ENCODE data around the gene KIRREL3. TPM values are rescaled to one million over a fixed set of nuclear protein-coding genes. Genes with fewer than 3 reads are reported as not detected.

The KIRREL3 gene
- total RNA-seq, 1 donor from 2014 or later: under 0.01 TPM

- H3K27me3 ChIP-seq (ENCODE audit: control insufficient read depth in 3 of 3, insufficient read depth in 3 of 3, low read length in 3 of 3): peaks cover 0 to 9% (median 0%) of the 10 kb centered on the region in 3 donors
- H3K9ac ChIP-seq (ENCODE audit: low read depth in 1 of 3, low read length in 3 of 3): no peak overlapping the region
- H3K4me3 ChIP-seq (ENCODE audit: low read length in 3 of 3): no peak overlapping the region
- peaks cover 0 to 4% (median 4%) of the 10 kb centered on the region in 3 donors for H3K9me3 ChIP-seq (ENCODE audit: control insufficient read depth in 3 of 3, low read length in 3 of 3)
- H3K27ac ChIP-seq (ENCODE audit: low read depth, low read length): no peak overlapping the region
- no peaks in the 10 kb centered on the region for H3K36me3 ChIP-seq (ENCODE audit: control insufficient read depth in 3 of 3, insufficient read depth in 3 of 3, low read length in 3 of 3)
- peaks cover 0 to 5% (median 0%) of the 10 kb centered on the region in 3 donors for H3K4me1 ChIP-seq (ENCODE audit: control insufficient read depth in 3 of 3, insufficient read depth in 3 of 3, low read length in 3 of 3)
Observed at GRCh38 chr11:126695293-126695692, 305.3 kb downstream of the KIRREL3 start.

GRCh38 chr11:126694065-126694625 is 306.4 kb downstream of the KIRREL3 start:
- Histone ChIP-seq H3K9me3 (ENCODE audit: control insufficient read depth in 3 of 3, low read length in 3 of 3) (peaks cover 0 to 4% (median 4%) of the 10 kb centered on the region in 3 donors), H3K9ac (ENCODE audit: low read depth in 1 of 3, low read length in 3 of 3) (no peak overlapping the region), H3K27me3 (ENCODE audit: control insufficient read depth in 3 of 3, insufficient read depth in 3 of 3, low read length in 3 of 3) (peaks cover 0 to 9% (median 0%) of the 10 kb centered on the region in 3 donors), H3K36me3 (ENCODE audit: control insufficient read depth in 3 of 3, insufficient read depth in 3 of 3, low read length in 3 of 3) (no peaks in the 10 kb centered on the region), H3K4me1 (ENCODE audit: control insufficient read depth in 3 of 3, insufficient read depth in 3 of 3, low read length in 3 of 3) (peaks cover 0 to 5% (median 0%) of the 10 kb centered on the region in 3 donors), H3K27ac (ENCODE audit: low read depth, low read length) (no peak overlapping the region), H3K4me3 (ENCODE audit: low read length in 3 of 3) (no peak overlapping the region)

- H3K9me3 ChIP-seq (ENCODE audit: control insufficient read depth in 3 of 3, low read length in 3 of 3): peaks cover 0 to under 1% (median 0%) of the 10 kb centered on the region in 3 donors
- no peak overlapping the region for H3K9ac ChIP-seq (ENCODE audit: low read depth in 1 of 3, low read length in 3 of 3)
- no peak overlapping the region for H3K27ac ChIP-seq (ENCODE audit: low read depth, low read length)
- peaks cover 0 to 8% (median 3%) of the 10 kb centered on the region in 3 donors for H3K27me3 ChIP-seq (ENCODE audit: control insufficient read depth in 3 of 3, insufficient read depth in 3 of 3, low read length in 3 of 3)
- H3K36me3 ChIP-seq (ENCODE audit: control insufficient read depth in 3 of 3, insufficient read depth in 3 of 3, low read length in 3 of 3): no peaks in the 10 kb centered on the region
- H3K4me1 ChIP-seq (ENCODE audit: control insufficient read depth in 3 of 3, insufficient read depth in 3 of 3, low read length in 3 of 3): no peaks in the 10 kb centered on the region
- H3K4me3 ChIP-seq (ENCODE audit: low read length in 3 of 3): no peak overlapping the region
Observed at GRCh38 chr11:126687477-126687876, 313.1 kb downstream of the KIRREL3 start.

- no peaks in the 10 kb centered on the region for H3K36me3 ChIP-seq (ENCODE audit: control insufficient read depth in 3 of 3, insufficient read depth in 3 of 3, low read length in 3 of 3)
- H3K27me3 ChIP-seq (ENCODE audit: control insufficient read depth in 3 of 3, insufficient read depth in 3 of 3, low read length in 3 of 3): peaks cover 0 to 8% (median 3%) of the 10 kb centered on the region in 3 donors
- no peak overlapping the region for H3K4me3 ChIP-seq (ENCODE audit: low read length in 3 of 3)
- H3K9me3 ChIP-seq (ENCODE audit: control insufficient read depth in 3 of 3, low read length in 3 of 3): no peaks in the 10 kb centered on the region
- H3K9ac ChIP-seq (ENCODE audit: low read depth in 1 of 3, low read length in 3 of 3): no peak overlapping the region
- no peaks in the 10 kb centered on the region for H3K4me1 ChIP-seq (ENCODE audit: control insufficient read depth in 3 of 3, insufficient read depth in 3 of 3, low read length in 3 of 3)
- no peak overlapping the region for H3K27ac ChIP-seq (ENCODE audit: low read depth, low read length)
Observed at GRCh38 chr11:126686938-126687337, 313.6 kb downstream of the KIRREL3 start.

GRCh38 chr11:126683766-126684728 is 316.5 kb downstream of the KIRREL3 start:
- Histone ChIP-seq H3K4me3 (ENCODE audit: low read length in 3 of 3) (no peak overlapping the region), H3K9me3 (ENCODE audit: control insufficient read depth in 3 of 3, low read length in 3 of 3) (no peaks in the 10 kb centered on the region), H3K27me3 (ENCODE audit: control insufficient read depth in 3 of 3, insufficient read depth in 3 of 3, low read length in 3 of 3) (peaks cover 0 to 8% (median 7%) of the 10 kb centered on the region in 3 donors), H3K9ac (ENCODE audit: low read depth in 1 of 3, low read length in 3 of 3) (no peak overlapping the region), H3K36me3 (ENCODE audit: control insufficient read depth in 3 of 3, insufficient read depth in 3 of 3, low read length in 3 of 3) (no peaks in the 10 kb centered on the region), H3K27ac (ENCODE audit: low read depth, low read length) (no peak overlapping the region), H3K4me1 (ENCODE audit: control insufficient read depth in 3 of 3, insufficient read depth in 3 of 3, low read length in 3 of 3) (no peaks in the 10 kb centered on the region)

GRCh38 chr11:126682590-126682989 is 318.0 kb downstream of the KIRREL3 start:
- peaks cover 0 to 8% (median 7%) of the 10 kb centered on the region in 3 donors for H3K27me3 ChIP-seq (ENCODE audit: control insufficient read depth in 3 of 3, insufficient read depth in 3 of 3, low read length in 3 of 3)
- H3K4me3 ChIP-seq (ENCODE audit: low read length in 3 of 3): no peak overlapping the region
- H3K9ac ChIP-seq (ENCODE audit: low read depth in 1 of 3, low read length in 3 of 3): no peak overlapping the region
- no peaks in the 10 kb centered on the region for H3K4me1 ChIP-seq (ENCODE audit: control insufficient read depth in 3 of 3, insufficient read depth in 3 of 3, low read length in 3 of 3)
- no peaks in the 10 kb centered on the region for H3K9me3 ChIP-seq (ENCODE audit: control insufficient read depth in 3 of 3, low read length in 3 of 3)
- no peak overlapping the region for H3K27ac ChIP-seq (ENCODE audit: low read depth, low read length)
- no peaks in the 10 kb centered on the region for H3K36me3 ChIP-seq (ENCODE audit: control insufficient read depth in 3 of 3, insufficient read depth in 3 of 3, low read length in 3 of 3)

GRCh38 chr11:126680700-126681099 is 319.9 kb downstream of the KIRREL3 start:
- no peak overlapping the region for H3K9ac ChIP-seq (ENCODE audit: low read depth in 1 of 3, low read length in 3 of 3)
- no peaks in the 10 kb centered on the region for H3K9me3 ChIP-seq (ENCODE audit: control insufficient read depth in 3 of 3, low read length in 3 of 3)
- no peaks in the 10 kb centered on the region for H3K4me1 ChIP-seq (ENCODE audit: control insufficient read depth in 3 of 3, insufficient read depth in 3 of 3, low read length in 3 of 3)

GRCh38 chr11:126680131-126680530 is 320.4 kb downstream of the KIRREL3 start:
- Histone ChIP-seq H3K9ac (ENCODE audit: low read depth in 1 of 3, low read length in 3 of 3) (no peak overlapping the region), H3K4me1 (ENCODE audit: control insufficient read depth in 3 of 3, insufficient read depth in 3 of 3, low read length in 3 of 3) (no peaks in the 10 kb centered on the region), H3K27me3 (ENCODE audit: control insufficient read depth in 3 of 3, insufficient read depth in 3 of 3, low read length in 3 of 3) (peaks cover 0 to 7% (median 5%) of the 10 kb centered on the region in 3 donors), H3K9me3 (ENCODE audit: control insufficient read depth in 3 of 3, low read length in 3 of 3) (no peaks in the 10 kb centered on the region), H3K27ac (ENCODE audit: low read depth, low read length) (no peak overlapping the region), H3K4me3 (ENCODE audit: low read length in 3 of 3) (no peak overlapping the region), H3K36me3 (ENCODE audit: control insufficient read depth in 3 of 3, insufficient read depth in 3 of 3, low read length in 3 of 3) (no peaks in the 10 kb centered on the region)

More at GRCh38 chr11:126680700-126681099, 319.9 kb downstream of the KIRREL3 start:
- H3K36me3 ChIP-seq (ENCODE audit: control insufficient read depth in 3 of 3, insufficient read depth in 3 of 3, low read length in 3 of 3): no peaks in the 10 kb centered on the region
- no peak overlapping the region for H3K4me3 ChIP-seq (ENCODE audit: low read length in 3 of 3)
- no peak overlapping the region for H3K27ac ChIP-seq (ENCODE audit: low read depth, low read length)
- H3K27me3 ChIP-seq (ENCODE audit: control insufficient read depth in 3 of 3, insufficient read depth in 3 of 3, low read length in 3 of 3): peaks cover 0 to 7% (median 6%) of the 10 kb centered on the region in 3 donors

- no peaks in the 10 kb centered on the region for H3K4me1 ChIP-seq (ENCODE audit: control insufficient read depth in 3 of 3, insufficient read depth in 3 of 3, low read length in 3 of 3)
- peaks cover 0 to 5% (median 5%) of the 10 kb centered on the region in 3 donors for H3K27me3 ChIP-seq (ENCODE audit: control insufficient read depth in 3 of 3, insufficient read depth in 3 of 3, low read length in 3 of 3)
Observed at GRCh38 chr11:126679033-126679432, 321.5 kb downstream of the KIRREL3 start.

GRCh38 chr11:126676536-126676935 is 324.0 kb downstream of the KIRREL3 start:
- Histone ChIP-seq H3K27me3 (ENCODE audit: control insufficient read depth in 3 of 3, insufficient read depth in 3 of 3, low read length in 3 of 3) (peaks cover 0 to 5% (median 0%) of the 10 kb centered on the region in 3 donors), H3K4me3 (ENCODE audit: low read length in 3 of 3) (no peak overlapping the region), H3K4me1 (ENCODE audit: control insufficient read depth in 3 of 3, insufficient read depth in 3 of 3, low read length in 3 of 3) (no peaks in the 10 kb centered on the region), H3K9me3 (ENCODE audit: control insufficient read depth in 3 of 3, low read length in 3 of 3) (no peaks in the 10 kb centered on the region), H3K27ac (ENCODE audit: low read depth, low read length) (no peak overlapping the region), H3K36me3 (ENCODE audit: control insufficient read depth in 3 of 3, insufficient read depth in 3 of 3, low read length in 3 of 3) (no peaks in the 10 kb centered on the region), H3K9ac (ENCODE audit: low read depth in 1 of 3, low read length in 3 of 3) (no peak overlapping the region)

More at GRCh38 chr11:126679033-126679432, 321.5 kb downstream of the KIRREL3 start:
- Histone ChIP-seq H3K9ac (ENCODE audit: low read depth in 1 of 3, low read length in 3 of 3) (no peak overlapping the region), H3K36me3 (ENCODE audit: control insufficient read depth in 3 of 3, insufficient read depth in 3 of 3, low read length in 3 of 3) (no peaks in the 10 kb centered on the region), H3K27ac (ENCODE audit: low read depth, low read length) (no peak overlapping the region), H3K4me3 (ENCODE audit: low read length in 3 of 3) (no peak overlapping the region), H3K9me3 (ENCODE audit: control insufficient read depth in 3 of 3, low read length in 3 of 3) (no peaks in the 10 kb centered on the region)
